AG10803 (cell line): ENCODE results near the gene PRDM16.

ENCODE experiments used
- DNase-seq: peaks from one replicate; pipeline ENCODE4 v3.0.0; 2010; ENCODE audit warnings: low read depth
- H3K4me3 ChIP-seq: 2 replicates; pipeline ENCODE4 v1.5.1; 2011; ENCODE audit warnings: mild to moderate bottlenecking, low read length, control low read depth
- CTCF ChIP-seq: conservative IDR thresholded peaks from 2 replicates; pipeline ENCODE4 v1.5.1; 2011; ENCODE audit warnings: mild to moderate bottlenecking, low read length, control low read depth, inconsistent platforms

PRDM16 gene

GRCh38 chr1:3411806-3412205 is 342.8 kb downstream of the PRDM16 start:
- DNase-seq: no peak
- no peak for TF ChIP-seq CTCF
- no peak overlapping the region for H3K4me3 ChIP-seq

DNA sequence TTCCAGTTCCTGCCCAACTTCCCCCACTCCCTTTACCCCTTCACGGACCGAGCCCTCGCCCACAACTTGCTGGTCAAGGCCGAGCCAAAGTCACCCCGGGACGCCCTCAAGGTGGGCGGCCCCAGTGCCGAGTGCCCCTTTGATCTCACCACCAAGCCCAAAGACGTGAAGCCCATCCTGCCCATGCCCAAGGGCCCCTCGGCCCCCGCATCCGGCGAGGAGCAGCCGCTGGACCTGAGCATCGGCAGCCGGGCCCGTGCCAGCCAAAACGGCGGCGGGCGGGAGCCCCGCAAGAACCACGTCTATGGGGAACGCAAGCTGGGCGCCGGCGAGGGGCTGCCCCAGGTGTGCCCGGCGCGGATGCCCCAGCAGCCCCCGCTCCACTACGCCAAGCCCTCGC is 343.4 kb downstream of the PRDM16 start:
- DNase-seq: no peak
- no peak overlapping the region for H3K4me3 ChIP-seq
- TF ChIP-seq CTCF: no peak

- H3K4me3 ChIP-seq: no peak overlapping the region
- TF ChIP-seq CTCF: no peak
- DNase-seq: no peak
Measured at GRCh38 chr1:3413975-3414710, 345.1 kb downstream of the PRDM16 start.

GRCh38 chr1:3415260-3416090 is 346.5 kb downstream of the PRDM16 start:
- TF ChIP-seq CTCF: no peak
- DNase-seq: no peak
- H3K4me3 ChIP-seq: no peak overlapping the region

DNA sequence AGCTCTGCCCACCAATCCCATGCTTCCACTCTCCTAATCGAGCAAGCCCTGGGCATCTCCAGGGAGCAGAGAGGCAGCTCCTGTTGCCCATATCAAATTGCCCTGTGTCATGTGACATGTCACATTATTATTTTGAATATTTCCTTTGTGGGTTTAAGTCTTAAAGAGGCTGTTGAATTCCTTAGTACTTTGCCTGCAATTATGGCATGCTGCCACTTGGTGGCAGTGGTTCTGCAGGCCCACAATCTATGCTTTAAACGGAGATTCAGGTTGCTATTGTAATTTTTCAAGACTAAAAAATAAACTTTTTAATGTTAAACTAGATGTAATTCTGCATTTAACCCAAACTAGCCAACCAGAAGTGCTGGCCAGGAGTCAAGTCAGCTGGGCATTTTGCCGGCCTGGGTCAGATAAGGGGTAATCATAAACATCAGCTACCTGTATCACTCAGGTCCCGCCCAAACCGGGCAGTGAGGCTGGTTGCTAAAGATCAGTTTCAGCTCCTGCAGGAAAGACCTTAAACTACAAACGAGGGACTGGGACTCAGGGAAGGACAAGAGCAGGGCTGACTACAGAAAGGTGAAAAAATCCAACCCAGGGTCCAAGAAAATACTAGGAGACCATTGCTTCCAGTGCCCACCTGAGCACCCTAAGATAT is 348.2 kb downstream of the PRDM16 start:
- DNase-seq: no peak
- TF ChIP-seq CTCF: peak; percentile 13

DNA sequence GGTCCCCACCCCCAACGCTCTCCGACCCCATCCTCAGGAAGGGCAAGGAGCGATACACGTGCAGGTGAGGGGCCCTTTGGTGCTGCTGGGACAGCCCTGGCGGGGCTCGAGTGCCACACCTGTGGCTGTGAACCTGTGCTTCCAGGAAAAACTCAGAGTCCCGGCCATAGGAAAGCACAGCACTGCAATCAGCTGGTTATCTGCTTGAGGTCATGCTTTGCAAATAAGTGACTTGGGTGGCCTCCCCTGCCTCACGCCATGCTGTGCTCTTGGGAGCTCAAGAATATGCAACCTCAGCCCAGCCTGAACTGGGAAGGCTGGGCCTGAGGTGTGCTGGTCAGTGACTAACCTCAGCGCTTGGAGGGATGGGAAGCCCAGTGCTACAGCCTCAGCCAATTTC is 348.9 kb downstream of the PRDM16 start:
- no peak for DNase-seq
- TF ChIP-seq CTCF: no peak
- H3K4me3 ChIP-seq: no peak overlapping the region

More for the DNA sequence above, 348.2 kb downstream of the PRDM16 start:
- no peak overlapping the region for H3K4me3 ChIP-seq
